Right ventricle myocardium superior (tissue), 1 donor: ENCODE results near the gene ZSWIM5. TPM values are rescaled to one million over a fixed set of nuclear protein-coding genes. Genes with fewer than 3 reads are reported as not detected.

ENCODE experiments used
- ATAC-seq: fragments of 200-7000 bp; cut with Tn5 transposase; one replicate; pipeline ENCODE4 v1.9.1; 2020; ENCODE audit warnings: mild to moderate bottlenecking; ENCODE audit not compliant: poor library complexity
- DNase-seq: peaks from one replicate; pipeline ENCODE4 v3.0.0-alpha.2; 2020
- intact Hi-C: fragments of 100-400 bp; cut with DNase I; formaldehyde crosslinking; loops from one replicate; pipeline ENCODE4 v1.11.2; 2022
- total RNA-seq: library from RNA; stranded (reverse); fragmentation: NEBNext Ultra II Directional; extraction: Animal tissue kit (Norgen Biotek cat#: 25700); gene quantifications from one replicate; pipeline ENCODE4 v1.2.1, GENCODE V29; 2021
- donor health status: DM: no; HTN: yes; CAD: no; lungs with severe emphysema.

ZSWIM5 gene
- total RNA-seq, 1 donor from 2014 or later, result 0.81 TPM

DNA sequence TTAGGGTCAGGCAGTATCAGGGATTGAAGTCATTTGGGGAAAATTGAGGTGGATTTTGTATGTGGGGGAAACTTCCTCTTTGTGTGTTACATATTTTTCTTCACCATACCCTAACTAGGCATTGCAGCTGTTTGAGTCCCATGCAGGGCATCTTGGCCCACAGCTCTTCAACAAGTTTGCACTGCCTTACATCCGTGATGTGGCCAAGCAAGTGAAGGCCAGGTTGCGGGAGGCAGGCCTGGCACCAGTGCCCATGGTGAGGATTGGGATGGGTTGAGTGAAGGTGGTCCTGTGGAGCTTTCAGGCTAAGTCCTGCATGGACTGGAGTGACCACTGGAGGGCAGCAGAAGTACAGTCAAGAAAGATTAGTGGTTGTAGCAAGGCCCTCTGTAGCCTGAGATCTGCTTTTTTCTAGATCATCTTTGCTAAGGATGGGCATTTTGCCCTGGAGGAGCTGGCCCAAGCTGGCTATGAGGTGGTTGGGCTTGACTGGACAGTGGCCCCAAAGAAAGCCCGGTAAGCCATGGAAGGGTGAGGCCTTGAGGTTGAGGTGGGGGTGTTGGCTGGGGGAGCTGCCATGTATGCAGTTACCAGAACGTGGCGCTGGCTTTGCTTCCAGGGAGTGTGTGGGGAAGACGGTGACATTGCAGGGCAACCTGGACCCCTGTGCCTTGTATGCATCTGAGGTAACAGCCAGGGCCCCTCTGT lies 191.9 kb downstream of the ZSWIM5 start:
- ATAC-seq (peak; percentile 35), DNase-seq (peak; percentile 79)
- intact Hi-C loops, result loop anchor here (2.0 to 5.0 kb wide), 3 partner anchors 177 to 286 kb away; partner anchors contain the start of gene BEST4

DNA sequence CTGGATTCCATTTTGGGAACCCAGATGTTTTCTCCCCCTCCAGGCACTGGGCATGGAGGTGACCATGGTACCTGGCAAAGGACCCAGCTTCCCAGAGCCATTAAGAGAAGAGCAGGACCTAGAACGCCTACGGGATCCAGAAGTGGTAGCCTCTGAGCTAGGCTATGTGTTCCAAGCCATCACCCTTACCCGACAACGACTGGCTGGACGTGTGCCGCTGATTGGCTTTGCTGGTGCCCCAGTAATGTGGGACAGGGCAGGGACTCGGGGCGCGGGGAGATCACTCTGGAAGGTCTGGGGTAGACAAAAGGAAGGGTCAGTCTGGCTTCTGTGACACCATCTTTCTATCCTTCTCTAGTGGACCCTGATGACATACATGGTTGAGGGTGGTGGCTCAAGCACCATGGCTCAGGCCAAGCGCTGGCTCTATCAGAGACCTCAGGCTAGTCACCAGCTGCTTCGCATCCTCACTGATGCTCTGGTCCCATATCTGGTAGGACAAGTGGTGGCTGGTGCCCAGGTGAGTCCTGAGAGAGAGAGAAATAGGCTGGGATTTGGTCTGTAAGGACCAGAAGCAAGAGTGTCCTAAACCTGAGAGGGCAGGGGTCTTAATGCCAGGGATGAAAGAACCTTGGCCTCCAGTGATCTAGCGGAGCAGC lies 192.7 kb downstream of the ZSWIM5 start:
- no peak for DNase-seq
- intact Hi-C loops, result loop anchor here (2.0 to 5.0 kb wide), 3 partner anchors 176 to 287 kb away; partner anchors contain the start of gene BEST4
- ATAC-seq, result no peak

DNA sequence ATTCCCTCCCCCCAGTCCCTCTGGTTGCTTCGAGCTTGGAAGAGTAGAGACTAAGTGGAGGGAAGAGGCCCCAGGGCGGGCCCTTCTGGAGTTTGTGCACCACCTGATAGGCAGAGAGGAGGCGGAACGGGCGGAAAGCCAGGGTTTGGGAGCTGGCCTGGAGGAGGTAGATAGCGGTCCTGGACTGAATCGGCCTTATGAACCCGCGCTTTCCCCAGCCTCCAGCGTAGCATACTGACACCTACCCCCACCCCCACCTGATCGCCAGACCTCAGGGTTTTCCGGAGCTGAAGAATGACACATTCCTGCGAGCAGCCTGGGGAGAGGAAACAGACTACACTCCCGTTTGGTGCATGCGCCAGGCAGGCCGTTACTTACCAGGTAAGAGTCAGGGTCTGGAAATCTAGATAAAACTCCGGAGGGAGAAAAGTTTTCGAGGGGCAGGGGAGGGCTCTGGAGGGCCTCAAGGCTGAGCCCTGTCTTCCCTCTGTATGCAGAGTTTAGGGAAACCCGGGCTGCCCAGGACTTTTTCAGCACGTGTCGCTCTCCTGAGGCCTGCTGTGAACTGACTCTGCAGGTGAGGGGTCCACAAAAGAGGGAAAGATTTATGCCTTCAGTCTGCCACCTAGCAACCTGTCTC lies 193.6 kb downstream of the ZSWIM5 start:
- intact Hi-C loops, result loop anchor here (5.0 kb wide), 2 partner anchors 175 to 225 kb away; partner anchors contain the start of gene BEST4
- ATAC-seq (peak; percentile 69), DNase-seq (peak; percentile 90)

DNA sequence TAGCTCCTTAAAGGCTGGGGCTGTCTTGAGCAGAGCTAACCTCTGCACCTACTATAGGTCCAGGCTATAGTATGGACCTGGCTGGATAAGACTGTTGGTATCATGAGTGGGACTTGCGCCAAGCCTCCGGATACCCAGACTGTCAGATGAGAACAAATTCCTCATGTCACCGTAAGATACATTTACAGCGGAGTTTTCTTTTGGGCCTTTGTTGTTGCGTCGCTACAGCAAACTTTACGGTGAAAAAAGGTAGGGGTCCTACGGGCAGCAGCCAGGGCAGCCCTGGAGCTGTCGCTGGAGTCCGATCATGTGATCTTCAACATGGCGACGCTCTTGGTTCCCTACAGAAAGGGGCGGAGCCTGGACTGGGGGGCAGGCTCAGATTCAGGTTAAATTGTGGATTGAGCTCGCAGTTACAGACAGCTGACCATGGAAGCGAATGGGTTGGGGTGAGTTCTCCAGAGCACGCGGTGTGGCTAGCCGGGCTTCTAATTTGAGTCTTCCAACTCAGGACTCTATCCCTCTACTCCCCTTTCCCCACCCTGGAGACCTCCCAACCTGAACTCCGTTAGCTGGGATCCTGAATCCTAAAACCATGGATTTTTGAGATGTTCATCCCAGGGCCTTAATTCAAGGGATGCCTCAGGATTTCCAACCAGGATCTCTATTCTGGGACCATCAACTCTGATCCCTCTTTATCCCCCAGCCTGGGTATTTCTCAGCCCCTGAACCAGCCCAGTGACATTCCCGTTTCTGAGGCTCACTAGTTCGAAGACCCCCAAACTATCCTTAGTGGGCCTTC lies 194.4 kb downstream of the ZSWIM5 start, which contains the start of gene UROD:
TSS of gene UROD (plus strand) at position 418 of the 802 bp plus-strand sequence. CDS start at position 430, 12 bp downstream.
- intact Hi-C loops, result loop anchor here (5.0 kb wide), 2 partner anchors 175 to 225 kb away; partner anchors contain the start of gene BEST4
- peak; percentile 96 for DNase-seq
- ATAC-seq, result peak; percentile 95

DNA sequence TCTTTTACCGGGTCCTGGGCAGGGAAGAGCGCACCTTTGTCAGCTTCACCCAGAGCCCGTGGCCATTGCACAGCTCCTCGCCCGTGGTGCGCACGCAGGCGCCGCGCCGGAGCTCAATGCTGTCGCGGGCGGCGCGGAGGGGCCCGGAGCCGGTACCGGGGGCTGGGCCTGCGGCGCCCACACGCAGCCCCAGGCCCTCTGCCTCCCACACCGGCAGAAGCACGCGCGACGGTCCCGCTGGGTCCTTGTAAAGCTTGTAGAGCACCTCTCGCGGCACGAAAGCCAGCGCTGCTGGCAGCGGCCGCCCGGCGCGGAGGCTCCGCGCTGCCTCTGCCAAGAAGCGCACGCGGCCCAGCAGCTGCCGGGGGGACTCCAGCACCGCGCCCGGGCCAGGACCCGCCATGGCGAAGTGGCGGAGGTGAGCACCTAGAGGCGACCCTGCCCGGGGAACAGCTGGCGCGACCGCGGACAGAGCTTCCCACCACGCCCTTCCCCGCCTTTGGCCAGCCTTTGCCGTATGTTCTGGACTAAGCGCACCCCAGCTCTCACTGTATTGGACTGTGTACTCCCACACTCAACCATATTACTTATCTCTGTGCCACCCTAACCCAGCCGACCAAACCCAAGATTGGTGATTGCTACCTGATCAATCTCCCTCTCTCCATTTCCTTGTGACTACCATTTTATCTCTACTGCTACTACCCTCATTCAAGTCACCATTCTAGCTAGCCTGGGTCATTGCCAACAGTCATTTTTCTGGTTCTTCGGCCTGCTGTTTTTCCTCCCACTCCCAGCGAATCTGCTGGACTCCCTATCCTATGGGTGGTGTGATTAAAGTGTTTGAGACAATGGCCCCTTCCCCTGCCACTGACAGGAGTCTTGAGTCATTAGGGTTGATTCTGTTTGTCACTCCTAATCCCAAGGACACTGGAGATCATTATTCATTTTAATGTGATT lies 195.3 kb downstream of the ZSWIM5 start, which contains the start of gene HECTD3:
TSS of gene HECTD3 (minus strand) at position 470 of the 957 bp plus-strand sequence. CDS start at position 403, 67 bp downstream.
- intact Hi-C loops, result loop anchor here (5.0 kb wide), 2 partner anchors 174 to 224 kb away; partner anchors contain the start of gene BEST4
- DNase-seq, result peak; percentile 90
- ATAC-seq, result peak; percentile 94

DNA sequence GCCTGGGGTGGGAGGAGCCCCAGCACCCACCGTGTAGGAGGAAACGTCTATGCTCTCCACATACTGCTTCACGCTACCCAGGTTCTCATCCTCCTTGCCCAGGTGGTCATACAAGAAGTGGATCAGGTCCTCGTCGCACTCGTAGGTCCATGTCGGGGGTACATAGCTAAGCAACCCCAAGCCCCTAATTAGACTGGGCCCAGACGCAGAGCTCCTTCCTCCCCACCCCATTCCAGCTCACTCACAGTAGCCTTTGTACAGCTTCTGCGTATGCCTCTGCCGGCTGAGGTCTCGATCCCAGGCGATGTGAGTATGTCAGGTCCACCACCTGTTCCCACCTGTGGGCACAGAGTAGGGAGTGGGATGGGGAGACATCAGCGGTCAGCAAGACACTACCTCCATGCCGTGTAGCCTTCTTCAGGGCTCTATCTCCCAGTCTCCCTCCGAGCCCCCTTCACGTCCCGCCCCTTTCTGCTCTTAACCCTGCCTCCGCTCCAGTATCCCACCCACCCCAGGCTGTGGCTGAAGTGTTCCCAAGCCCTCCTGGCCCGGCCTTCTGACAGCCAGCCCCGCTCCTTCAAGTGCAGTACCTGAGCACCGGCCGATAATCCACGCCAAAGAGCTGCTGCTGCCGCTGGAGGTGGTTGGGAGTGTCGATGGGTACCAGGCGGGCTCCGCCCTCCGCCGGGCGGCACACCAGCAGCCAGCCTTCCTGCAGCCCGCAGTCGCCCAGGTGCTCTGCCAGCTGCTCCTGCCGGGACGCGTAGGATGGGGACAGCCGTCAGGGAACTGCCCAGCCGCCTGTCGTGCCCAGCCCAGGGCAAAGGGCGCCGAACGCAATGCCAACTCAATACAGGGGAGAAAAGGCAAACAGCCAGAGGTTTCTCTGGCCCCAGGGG lies 196.2 kb downstream of the ZSWIM5 start:
- ATAC-seq (no peak), DNase-seq (peak; percentile 54)
- intact Hi-C loops, result loop anchor here (5.0 kb wide), 2 partner anchors 173 to 223 kb away; partner anchors contain the start of gene BEST4

DNA sequence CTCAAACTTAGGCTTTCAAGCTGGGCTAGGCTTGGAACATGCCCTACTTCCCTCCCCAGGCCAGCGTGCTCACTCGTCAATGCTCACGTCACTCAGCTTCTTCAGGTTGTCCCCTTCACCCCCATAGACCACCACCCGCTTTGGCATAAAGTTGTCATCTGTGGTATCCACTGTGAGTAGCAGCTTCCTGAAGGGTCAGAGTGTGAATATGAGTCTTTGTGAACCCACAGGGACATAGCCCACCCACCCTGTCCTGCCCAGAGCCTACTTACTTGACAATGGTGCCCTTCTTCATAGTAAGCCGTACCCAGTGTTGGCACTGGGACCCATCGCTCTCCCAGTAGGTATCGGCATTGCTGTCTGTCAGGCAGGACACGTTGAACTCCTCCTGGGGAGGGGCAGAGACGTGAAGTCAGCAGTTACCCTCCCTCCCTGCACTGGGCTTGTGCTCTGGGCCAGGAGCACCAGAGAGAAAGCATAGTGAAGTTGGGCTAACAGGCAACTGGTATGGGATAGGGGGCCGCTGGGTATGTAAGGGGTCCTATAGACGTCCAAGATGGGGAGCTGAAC lies 197.0 kb downstream of the ZSWIM5 start:
- DNase-seq (no peak), ATAC-seq (no peak)
- intact Hi-C loops, result no loop called here

DNA sequence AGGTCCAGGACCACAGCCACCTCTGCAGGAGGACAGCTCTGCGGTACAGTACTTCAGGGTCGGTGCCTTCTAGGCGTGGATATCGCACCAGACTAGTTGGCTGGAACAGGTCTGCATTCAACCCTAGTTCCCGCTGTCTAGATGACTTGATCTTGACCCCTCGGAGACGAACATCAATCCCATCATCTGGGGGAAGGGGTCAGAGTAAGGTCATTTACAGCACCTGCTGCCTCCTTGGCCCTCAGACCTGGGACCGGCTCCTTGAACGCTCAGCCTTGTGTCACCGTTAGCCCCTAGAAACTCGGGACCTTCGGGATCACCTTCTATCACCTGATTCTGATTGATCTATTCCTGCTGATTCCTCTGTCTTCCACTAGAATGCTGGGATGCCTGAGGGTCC lies 197.9 kb downstream of the ZSWIM5 start:
- ATAC-seq (no peak), DNase-seq (no peak)
- intact Hi-C loops, result no loop called here

DNA sequence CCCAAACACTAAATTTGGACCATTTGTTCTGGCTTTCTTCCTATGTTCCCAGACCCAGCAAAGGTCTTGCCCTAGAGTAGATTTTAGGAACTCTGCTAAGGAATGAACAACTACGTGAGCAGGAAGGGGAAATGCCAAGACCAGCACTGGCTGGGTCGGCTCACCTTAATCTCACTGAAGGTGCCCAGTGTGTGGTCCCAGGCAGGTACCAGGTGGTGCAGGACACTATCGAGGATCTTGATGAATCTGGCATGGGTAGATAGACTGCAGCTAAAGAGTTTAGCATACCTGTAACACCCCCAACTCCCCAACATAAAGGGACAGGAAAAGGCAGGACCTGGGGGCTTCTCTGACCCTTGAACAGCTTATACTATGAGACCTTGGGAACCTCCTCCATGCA lies 198.3 kb downstream of the ZSWIM5 start:
- intact Hi-C loops, result no loop called here
- DNase-seq, result no peak
- ATAC-seq, result no peak

DNA sequence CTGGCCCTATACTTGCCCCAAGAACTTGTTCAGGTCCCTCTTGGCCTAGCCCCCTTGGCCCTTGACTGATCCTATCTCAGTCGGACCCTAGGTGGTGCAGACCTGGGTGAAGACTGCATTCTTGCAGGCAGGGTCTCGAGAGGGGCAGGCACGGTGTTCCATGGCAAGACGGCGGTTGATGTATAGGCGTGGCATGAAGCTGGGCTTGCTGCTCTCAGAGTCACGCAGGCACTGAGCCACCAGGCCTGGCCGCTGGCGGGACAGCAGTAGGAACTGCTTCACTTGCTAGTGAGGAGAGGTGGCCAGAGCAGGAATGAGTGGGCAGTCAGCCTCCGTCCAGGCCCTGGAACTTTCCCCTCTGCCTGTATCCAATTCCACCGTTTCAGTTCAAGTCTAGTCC lies 199.1 kb downstream of the ZSWIM5 start:
- intact Hi-C loops, result no loop called here
- ATAC-seq (no peak), DNase-seq (no peak)

DNA sequence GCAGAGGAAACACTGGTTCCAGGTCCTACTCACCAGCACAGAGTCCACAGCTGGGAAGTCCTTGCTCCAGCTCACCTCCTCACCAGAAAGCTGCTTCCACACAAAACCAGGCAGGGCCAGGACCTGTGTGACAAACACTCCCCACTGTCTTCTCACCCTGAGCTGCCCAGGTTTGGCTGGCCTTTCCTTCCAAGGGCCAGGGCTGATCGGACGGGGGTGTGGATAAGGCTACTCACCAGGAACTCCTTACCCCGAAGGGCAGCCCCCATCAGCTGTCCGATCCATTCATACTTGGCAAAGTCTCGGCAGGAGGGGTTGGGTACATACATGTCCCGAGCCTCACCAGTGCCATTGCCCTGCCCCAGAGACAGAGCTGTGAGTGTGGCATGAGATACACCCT lies 200.6 kb downstream of the ZSWIM5 start:
- ATAC-seq, result no peak
- no peak for DNase-seq
- intact Hi-C loops, result no loop called here

DNA sequence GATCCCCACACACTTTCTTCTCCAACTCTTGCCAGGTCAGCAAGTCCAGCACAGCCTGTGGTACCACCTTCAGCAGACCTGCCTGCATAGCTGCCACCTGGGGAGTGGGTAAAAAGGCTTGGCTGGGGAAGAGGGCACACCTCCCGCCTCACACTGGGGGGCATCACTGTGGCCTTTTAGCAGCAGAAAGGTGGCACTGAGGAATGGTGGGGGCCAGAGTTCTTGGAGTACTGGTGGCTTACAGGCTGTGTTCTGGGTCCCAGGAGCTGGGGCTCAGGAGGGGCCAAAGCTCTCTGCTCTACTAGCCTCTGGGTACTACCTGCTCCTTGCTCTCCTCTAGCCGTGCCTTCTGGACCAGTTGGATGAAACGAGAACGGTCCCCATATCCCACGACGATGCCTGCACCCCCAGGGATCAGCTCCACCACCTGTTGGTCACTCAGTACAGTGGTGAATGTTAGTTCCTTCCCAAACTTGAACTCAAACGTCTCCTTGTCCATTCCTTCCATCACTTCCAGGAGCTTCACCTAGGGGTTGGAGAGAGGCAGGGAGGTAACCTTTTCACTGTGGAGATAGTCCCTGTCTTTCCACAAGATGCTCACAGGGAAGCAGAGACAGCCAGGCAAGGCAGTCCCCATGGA lies 202.0 kb downstream of the ZSWIM5 start:
- intact Hi-C loops, result no loop called here
- DNase-seq, result no peak
- no peak for ATAC-seq

DNA sequence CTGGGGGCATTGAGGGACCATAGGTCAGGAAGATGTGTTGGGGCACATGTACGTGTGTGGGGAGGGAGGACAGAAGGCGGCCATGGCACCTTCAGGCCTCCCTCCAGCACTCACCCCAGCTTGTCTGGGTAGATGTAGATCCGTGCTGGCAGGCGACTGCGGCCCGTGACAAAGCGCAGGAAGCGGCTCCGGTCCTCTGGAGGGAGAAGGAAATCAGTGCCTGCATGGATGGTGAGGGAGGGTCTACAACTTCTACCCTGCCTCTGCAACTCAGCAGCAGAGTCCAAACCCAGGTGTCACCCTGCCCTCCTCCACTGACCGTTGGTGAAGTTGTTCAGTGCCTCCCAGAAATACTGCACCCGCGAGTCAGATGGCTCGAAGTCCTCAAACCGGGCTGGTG lies 202.7 kb downstream of the ZSWIM5 start:
- no peak for ATAC-seq
- intact Hi-C loops, result no loop called here

DNA sequence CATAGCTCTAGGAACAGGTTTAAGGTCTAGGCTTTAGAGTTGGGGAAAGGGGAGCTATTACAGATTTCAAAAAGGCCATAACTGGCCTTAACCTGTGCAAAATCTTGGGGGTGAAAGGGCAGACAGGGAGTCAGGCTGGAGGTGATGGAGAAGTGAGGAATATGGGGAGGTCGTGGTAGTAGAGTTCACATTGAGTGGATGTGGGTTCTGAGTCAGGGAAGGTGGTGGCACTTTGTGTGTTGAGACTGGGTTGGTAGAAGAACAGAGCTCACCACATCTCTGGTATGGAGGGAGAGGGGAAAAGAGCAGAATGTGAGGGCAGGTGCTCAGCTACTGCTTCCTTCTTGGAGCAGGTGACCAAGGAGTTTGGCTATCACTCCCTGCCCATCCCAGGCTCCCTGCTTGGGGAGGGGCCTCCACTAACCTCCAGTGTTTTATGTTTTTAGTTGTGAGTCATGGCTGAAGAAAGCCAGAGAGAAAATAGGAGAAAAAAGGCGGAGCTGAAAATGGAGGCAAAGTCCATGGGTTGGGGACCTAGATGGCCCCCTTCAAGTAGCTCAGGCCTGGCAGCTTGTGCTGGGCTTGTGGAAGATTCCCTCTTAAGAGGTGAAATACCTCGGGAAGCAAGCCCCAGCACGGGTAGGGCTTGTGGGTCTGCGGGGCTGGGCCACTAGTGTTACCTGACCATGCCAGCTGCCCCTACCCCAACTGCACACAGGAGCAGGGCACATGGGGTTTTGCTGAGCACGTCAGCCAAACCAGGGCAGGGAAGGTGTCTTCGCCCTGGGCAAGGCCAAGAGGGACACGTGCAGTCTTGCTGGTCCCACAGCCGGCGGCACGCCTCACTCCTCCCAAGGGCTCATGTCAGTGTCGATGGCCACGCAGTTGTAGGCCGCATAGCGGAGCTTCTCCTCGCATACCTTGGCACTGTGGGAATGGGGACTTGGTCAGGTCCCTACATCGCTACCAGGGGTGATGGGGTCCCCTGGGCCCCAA lies 203.5 kb downstream of the ZSWIM5 start:
- DNase-seq, result no peak
- intact Hi-C loops, result no loop called here
- ATAC-seq, result no peak

More for the DNA sequence above, 202.7 kb downstream of the ZSWIM5 start:
- no peak for DNase-seq
